Mesendoderm (in vitro differentiated cells): ENCODE data around the gene PLAC9.

Source experiments
- DNase-seq: peaks from one replicate; pipeline ENCODE4 v3.0.0; 2013
- H2AK5ac ChIP-seq: 2 replicates; pipeline ENCODE4 v1.6.1; 2013; ENCODE audit warnings: low read length, inconsistent platforms
- H2BK120ac ChIP-seq: 2 replicates; pipeline ENCODE4 v1.6.1; 2013; ENCODE audit warnings: low read depth, mild to moderate bottlenecking, low read length, moderate library complexity, mixed read lengths
- H2BK15ac ChIP-seq: replicated peaks from 2 replicates; pipeline ENCODE4 v1.6.1; 2013; ENCODE audit warnings: low read depth, mild to moderate bottlenecking, moderate library complexity
- H2BK5ac ChIP-seq: 2 replicates; pipeline ENCODE4 v1.6.1; 2013; ENCODE audit warnings: low read length, inconsistent platforms
- H3K18ac ChIP-seq: 2 replicates; pipeline ENCODE4 v1.6.1; 2013; ENCODE audit warnings: mild to moderate bottlenecking, low read length, mixed read lengths
- H3K23ac ChIP-seq: one replicate; pipeline ENCODE4 v1.6.1; 2013; ENCODE audit warnings: low read length
- H3K27ac ChIP-seq: 2 replicates; pipeline ENCODE4 v1.5.1; 2013; ENCODE audit warnings: low read depth, mild to moderate bottlenecking, inconsistent platforms, low read length, moderate library complexity
- H3K27me3 ChIP-seq: 2 replicates; pipeline ENCODE4 v1.6.1; 2013; ENCODE audit warnings: low read length, control low read depth, mild to moderate bottlenecking, inconsistent platforms; ENCODE audit not compliant: insufficient read depth, poor library complexity
- H3K36me3 ChIP-seq: 2 replicates; pipeline ENCODE4 v1.6.1; 2013; ENCODE audit warnings: low read length, inconsistent platforms; ENCODE audit not compliant: control insufficient read depth, insufficient read depth
- H3K4ac ChIP-seq: one replicate; pipeline ENCODE4 v1.6.1; 2013; ENCODE audit warnings: low read depth, mild to moderate bottlenecking, low read length, moderate library complexity
- H3K4me1 ChIP-seq: 2 replicates; pipeline ENCODE4 v1.6.1; 2013; ENCODE audit warnings: low read depth, low read length, inconsistent platforms; ENCODE audit not compliant: control insufficient read depth
- H3K4me2 ChIP-seq: 2 replicates; pipeline ENCODE4 v1.6.1; 2013; ENCODE audit warnings: low read length
- H3K4me3 ChIP-seq: 2 replicates; pipeline ENCODE4 v1.5.1; 2013; ENCODE audit warnings: mild to moderate bottlenecking, low read length
- H3K56ac ChIP-seq: one replicate; pipeline ENCODE4 v1.6.1; 2013; ENCODE audit warnings: low read length
- H3K79me1 ChIP-seq: 2 replicates; pipeline ENCODE4 v1.6.1; 2013; ENCODE audit warnings: low read length, inconsistent platforms
- H3K79me2 ChIP-seq: 2 replicates; pipeline ENCODE4 v1.6.1; 2013; ENCODE audit warnings: mild to moderate bottlenecking, low read length; ENCODE audit not compliant: control insufficient read depth, insufficient read depth
- H3K9ac ChIP-seq: 2 replicates; pipeline ENCODE4 v1.6.1; 2013; ENCODE audit warnings: low read length, inconsistent platforms
- H4K5ac ChIP-seq: one replicate; pipeline ENCODE4 v1.6.1; 2013; ENCODE audit warnings: low read length
- H4K8ac ChIP-seq: one replicate; pipeline ENCODE4 v1.6.1; 2013; ENCODE audit warnings: low read depth, mild to moderate bottlenecking, control low read depth, low read length, moderate library complexity
- WGBS: extraction: QIAGEN DNeasy Blood & Tissue Kit; methylation state at CpG from one replicate; pipeline ENCODE4 v1.1.7; 2013; ENCODE audit warnings: low lambda C conversion rate, missing lambda C conversion rate; ENCODE audit not compliant: insufficient coverage; ENCODE audit errors: extremely low coverage; 5-methylcytosine and 5-hydroxymethylcytosine counted together

Gene PLAC9

DNA sequence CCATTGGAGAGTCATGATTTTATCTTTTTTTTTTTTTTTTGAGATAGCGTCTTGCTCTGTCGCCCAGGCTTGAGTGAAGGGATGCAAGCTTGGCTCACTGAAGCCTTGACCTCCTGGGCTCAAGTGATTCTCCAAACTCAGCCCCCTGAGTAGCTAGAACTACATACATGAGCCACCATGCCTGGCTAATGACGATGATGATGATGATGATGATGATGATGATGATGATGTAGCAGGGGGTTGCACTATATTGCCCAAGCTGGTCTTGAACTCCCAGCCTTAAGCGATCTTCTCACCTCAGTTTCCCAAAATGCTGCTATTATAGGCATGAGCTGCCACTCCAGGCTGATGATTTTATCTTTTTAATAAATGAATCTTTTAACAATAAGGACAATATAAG, 13.9 kb upstream of the PLAC9 start:
- DNase-seq, result no peak
- no peaks in the 10 kb centered on the region for H3K4me1 ChIP-seq
- no peak overlapping the region for H3K56ac ChIP-seq
- no peak overlapping the region for H4K5ac ChIP-seq
- no CpG with 5 or more reads among the region's 4 CpGs for whole genome bisulfite sequencing
- no peaks in the 10 kb centered on the region for H3K36me3 ChIP-seq
- no peak overlapping the region for H3K18ac ChIP-seq
- H3K4me2 ChIP-seq, result no peak overlapping the region
- no peak overlapping the region for H2BK5ac ChIP-seq
- H3K9ac ChIP-seq, result no peak overlapping the region
- no peak overlapping the region for H3K23ac ChIP-seq
- no peak overlapping the region for H4K8ac ChIP-seq
- H3K79me1 ChIP-seq, result no peaks in the 10 kb centered on the region
- no peak overlapping the region for H3K4me3 ChIP-seq
- H3K4ac ChIP-seq, result no peak overlapping the region
- H3K27me3 ChIP-seq, result no peaks in the 10 kb centered on the region
- H2AK5ac ChIP-seq, result no peak overlapping the region
- H2BK15ac ChIP-seq, result no peak overlapping the region
- H2BK120ac ChIP-seq, result no peak overlapping the region
- no peak overlapping the region for H3K27ac ChIP-seq
- H3K79me2 ChIP-seq, result no peaks in the 10 kb centered on the region

DNA sequence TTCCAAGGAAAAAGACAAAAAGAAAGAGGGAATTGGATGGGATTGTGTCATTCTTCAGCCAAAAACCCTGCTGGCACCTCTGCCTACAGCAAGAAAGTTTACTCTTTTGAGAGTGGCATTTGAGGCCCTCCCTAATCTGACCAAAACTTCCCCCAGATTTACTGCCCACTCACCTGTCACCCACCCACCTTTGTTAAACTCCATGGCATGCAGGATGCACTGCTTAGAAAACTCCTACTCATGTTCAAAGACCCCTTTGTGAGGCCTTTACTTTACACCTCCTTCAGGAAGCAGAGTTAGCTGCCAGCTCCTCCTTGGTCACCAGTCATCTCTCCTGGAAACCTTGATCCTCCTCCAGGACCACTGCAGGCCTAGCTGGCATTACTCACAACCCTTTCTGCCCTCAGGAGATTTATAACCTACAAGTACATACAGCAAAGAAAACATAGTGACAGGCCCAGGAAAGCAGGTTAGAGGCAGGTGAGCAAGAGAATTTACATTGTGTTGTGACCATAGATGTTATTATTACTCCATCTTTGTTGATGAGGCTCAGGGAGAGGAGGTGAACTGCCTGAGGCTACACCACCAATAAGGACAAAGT, 10.3 kb upstream of the PLAC9 start:
- Histone ChIP-seq H3K56ac (no peak overlapping the region), H2AK5ac (no peak overlapping the region), H4K5ac (no peak overlapping the region), H3K4me1 (no peaks in the 10 kb centered on the region), H3K79me1 (no peaks in the 10 kb centered on the region), H3K23ac (no peak overlapping the region), H3K18ac (no peak overlapping the region), H3K79me2 (no peaks in the 10 kb centered on the region), H2BK5ac (no peak overlapping the region), H3K27me3 (no peaks in the 10 kb centered on the region), H3K4ac (no peak overlapping the region), H3K27ac (no peak overlapping the region), H4K8ac (no peak overlapping the region), H3K4me2 (no peak overlapping the region), H2BK120ac (no peak overlapping the region), H3K9ac (no peak overlapping the region), H2BK15ac (no peak overlapping the region), H3K4me3 (no peak overlapping the region), H3K36me3 (no peaks in the 10 kb centered on the region)
- DNase-seq, result no peak

DNA sequence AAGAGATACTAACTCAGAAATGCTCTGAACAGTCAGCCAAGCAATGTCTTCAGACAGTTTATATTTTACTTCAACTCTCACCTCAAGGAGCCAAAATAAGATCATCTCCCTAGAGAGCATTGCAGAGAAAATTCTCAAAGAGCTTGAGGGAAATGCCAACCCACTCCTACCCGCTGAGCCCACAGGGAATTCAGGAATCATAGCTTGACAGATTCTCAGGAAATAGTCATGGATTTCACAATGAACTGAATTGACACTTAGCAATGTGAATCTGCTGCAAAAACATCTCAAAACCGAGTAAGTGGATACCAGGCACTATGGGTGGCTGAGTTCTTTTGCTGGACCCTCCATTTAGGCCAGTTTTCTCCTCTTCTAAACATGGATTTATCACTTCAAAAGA, 9.8 kb upstream of the PLAC9 start:
- no peak for DNase-seq
- Histone ChIP-seq H3K27ac (no peak overlapping the region), H3K23ac (no peak overlapping the region), H2BK15ac (no peak overlapping the region), H3K9ac (no peak overlapping the region), H3K18ac (no peak overlapping the region), H3K4me1 (no peaks in the 10 kb centered on the region), H2AK5ac (no peak overlapping the region), H3K56ac (no peak overlapping the region), H3K4me2 (no peak overlapping the region), H2BK5ac (no peak overlapping the region), H3K36me3 (no peaks in the 10 kb centered on the region), H4K8ac (no peak overlapping the region), H3K79me1 (no peaks in the 10 kb centered on the region), H3K79me2 (no peaks in the 10 kb centered on the region), H3K27me3 (no peaks in the 10 kb centered on the region), H3K4me3 (no peak overlapping the region), H4K5ac (no peak overlapping the region), H3K4ac (no peak overlapping the region), H2BK120ac (no peak overlapping the region)
- WGBS, result no CpG with 5 or more reads among the region's 2 CpGs

DNA sequence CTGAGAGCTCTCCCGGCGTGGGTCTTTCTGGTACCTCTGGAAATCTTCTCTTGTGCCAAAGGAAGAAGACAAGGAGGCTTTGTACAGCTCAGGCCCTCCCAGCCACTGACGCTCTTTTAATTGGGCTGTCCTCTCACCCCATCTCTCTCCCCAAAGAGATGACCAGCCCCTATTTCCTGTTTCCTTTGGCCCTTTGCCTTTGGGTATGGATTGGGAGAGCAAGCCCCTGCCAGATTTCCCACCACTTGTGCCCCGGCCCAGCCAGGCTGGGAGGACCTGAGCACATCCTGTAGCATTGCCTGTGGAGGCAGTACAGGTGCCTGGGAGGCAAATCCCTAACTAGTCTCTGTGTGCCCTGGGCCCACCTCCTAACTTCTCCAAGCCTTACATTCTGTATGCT, 5.7 kb upstream of the PLAC9 start:
- H3K4ac ChIP-seq, result no peak overlapping the region
- H3K18ac ChIP-seq, result no peak overlapping the region
- H3K4me3 ChIP-seq, result no peak overlapping the region
- H4K5ac ChIP-seq, result no peak overlapping the region
- H3K79me2 ChIP-seq, result no peaks in the 10 kb centered on the region
- H3K4me1 ChIP-seq, result no peaks in the 10 kb centered on the region
- no peaks in the 10 kb centered on the region for H3K36me3 ChIP-seq
- no peak overlapping the region for H2AK5ac ChIP-seq
- H3K23ac ChIP-seq, result no peak overlapping the region
- no CpG with 5 or more reads among the region's 4 CpGs for WGBS
- no peak overlapping the region for H3K27ac ChIP-seq
- H2BK5ac ChIP-seq, result no peak overlapping the region
- DNase-seq, result no peak
- no peak overlapping the region for H2BK15ac ChIP-seq
- no peak overlapping the region for H2BK120ac ChIP-seq
- no peak overlapping the region for H3K4me2 ChIP-seq
- H3K79me1 ChIP-seq, result no peaks in the 10 kb centered on the region
- H3K56ac ChIP-seq, result no peak overlapping the region
- no peak overlapping the region for H4K8ac ChIP-seq
- no peaks in the 10 kb centered on the region for H3K27me3 ChIP-seq
- H3K9ac ChIP-seq, result no peak overlapping the region

- no peak overlapping the region for H3K18ac ChIP-seq
- H3K79me1 ChIP-seq, result no peaks in the 10 kb centered on the region
- H3K9ac ChIP-seq, result no peak overlapping the region
- no peak overlapping the region for H2BK15ac ChIP-seq
- no peaks in the 10 kb centered on the region for H3K79me2 ChIP-seq
- DNase-seq, result peak; percentile 94
- H2BK120ac ChIP-seq, result no peak overlapping the region
- H3K36me3 ChIP-seq, result no peaks in the 10 kb centered on the region
- WGBS, result no CpG with 5 or more reads among the region's 6 CpGs
- no peak overlapping the region for H3K4me3 ChIP-seq
- H2BK5ac ChIP-seq, result no peak overlapping the region
- H3K4ac ChIP-seq, result no peak overlapping the region
- no peaks in the 10 kb centered on the region for H3K27me3 ChIP-seq
- H2AK5ac ChIP-seq, result no peak overlapping the region
- no peak overlapping the region for H4K5ac ChIP-seq
- H3K4me2 ChIP-seq, result no peak overlapping the region
- no peak overlapping the region for H3K23ac ChIP-seq
- H3K4me1 ChIP-seq, result no peaks in the 10 kb centered on the region
- H4K8ac ChIP-seq, result no peak overlapping the region
- H3K27ac ChIP-seq, result no peak overlapping the region
- H3K56ac ChIP-seq, result peak overlapping the region; percentile 18
Observed at GRCh38 chr10:80131499-80131901, 1.0 kb upstream of the PLAC9 start.

DNA sequence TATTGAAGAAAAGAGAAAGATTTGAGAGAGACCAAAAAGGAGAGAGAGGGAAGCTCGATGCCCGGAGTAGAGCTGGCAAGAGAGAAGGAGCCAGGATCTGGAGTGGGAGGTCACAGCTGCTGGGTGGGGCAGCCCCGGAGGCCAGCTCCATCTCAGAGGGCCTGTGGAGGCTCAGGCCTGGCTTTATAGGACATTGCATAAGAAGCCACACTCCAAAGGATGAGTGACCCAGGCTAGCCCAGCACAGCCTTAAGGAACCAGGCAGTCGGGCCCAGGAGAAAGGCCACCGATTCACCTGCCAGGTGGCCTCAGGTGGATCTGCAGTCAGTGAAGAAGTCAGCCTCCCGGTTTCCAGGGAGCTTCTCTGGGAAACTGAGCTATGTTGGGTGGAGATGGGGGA, 676 bp downstream of the PLAC9 start:
- H2BK5ac ChIP-seq, result no peak overlapping the region
- H3K79me2 ChIP-seq, result no peaks in the 10 kb centered on the region
- no peak overlapping the region for H3K4me2 ChIP-seq
- H3K4me1 ChIP-seq, result no peaks in the 10 kb centered on the region
- peak overlapping the region; percentile 77 for H3K18ac ChIP-seq
- no peaks in the 10 kb centered on the region for H3K79me1 ChIP-seq
- peak overlapping the region; percentile 44 for H3K56ac ChIP-seq
- H2BK15ac ChIP-seq, result no peak overlapping the region
- no peak overlapping the region for H3K9ac ChIP-seq
- H3K4me3 ChIP-seq, result no peak overlapping the region
- H2AK5ac ChIP-seq, result no peak overlapping the region
- no peaks in the 10 kb centered on the region for H3K36me3 ChIP-seq
- no peak for DNase-seq
- no peaks in the 10 kb centered on the region for H3K27me3 ChIP-seq
- H3K4ac ChIP-seq, result no peak overlapping the region
- H4K5ac ChIP-seq, result no peak overlapping the region
- H2BK120ac ChIP-seq, result no peak overlapping the region
- H3K23ac ChIP-seq, result no peak overlapping the region
- no CpG with 5 or more reads among the region's 6 CpGs for WGBS
- peak overlapping the region; percentile 13 for H4K8ac ChIP-seq
- no peak overlapping the region for H3K27ac ChIP-seq
